Mammary epithelial cell (primary cell): ENCODE results near the gene CUL4A.

Experiments used
- EZH2 ChIP-seq: IDR thresholded peaks from 2 replicates; pipeline ENCODE4 v1.6.1; 2012; ENCODE audit warnings: low read length, inconsistent platforms, borderline replicate concordance
- TF ChIP-seq, protein P1 (sequence below), 2 donors: IDR thresholded peaks in 1 of 2; conservative IDR thresholded peaks in 1 of 2; 2 replicates each; pipeline ENCODE4 v1.5.1; 2011 to 2012; ENCODE audit warnings: inconsistent platforms in 2 of 2, low read length in 2 of 2, mild to moderate bottlenecking in 2 of 2, control low read depth in 1 of 2, low read depth in 1 of 2; ENCODE audit not compliant: insufficient read depth in 1 of 2; ENCODE audit errors: extremely low read depth in 1 of 2

DNA sequence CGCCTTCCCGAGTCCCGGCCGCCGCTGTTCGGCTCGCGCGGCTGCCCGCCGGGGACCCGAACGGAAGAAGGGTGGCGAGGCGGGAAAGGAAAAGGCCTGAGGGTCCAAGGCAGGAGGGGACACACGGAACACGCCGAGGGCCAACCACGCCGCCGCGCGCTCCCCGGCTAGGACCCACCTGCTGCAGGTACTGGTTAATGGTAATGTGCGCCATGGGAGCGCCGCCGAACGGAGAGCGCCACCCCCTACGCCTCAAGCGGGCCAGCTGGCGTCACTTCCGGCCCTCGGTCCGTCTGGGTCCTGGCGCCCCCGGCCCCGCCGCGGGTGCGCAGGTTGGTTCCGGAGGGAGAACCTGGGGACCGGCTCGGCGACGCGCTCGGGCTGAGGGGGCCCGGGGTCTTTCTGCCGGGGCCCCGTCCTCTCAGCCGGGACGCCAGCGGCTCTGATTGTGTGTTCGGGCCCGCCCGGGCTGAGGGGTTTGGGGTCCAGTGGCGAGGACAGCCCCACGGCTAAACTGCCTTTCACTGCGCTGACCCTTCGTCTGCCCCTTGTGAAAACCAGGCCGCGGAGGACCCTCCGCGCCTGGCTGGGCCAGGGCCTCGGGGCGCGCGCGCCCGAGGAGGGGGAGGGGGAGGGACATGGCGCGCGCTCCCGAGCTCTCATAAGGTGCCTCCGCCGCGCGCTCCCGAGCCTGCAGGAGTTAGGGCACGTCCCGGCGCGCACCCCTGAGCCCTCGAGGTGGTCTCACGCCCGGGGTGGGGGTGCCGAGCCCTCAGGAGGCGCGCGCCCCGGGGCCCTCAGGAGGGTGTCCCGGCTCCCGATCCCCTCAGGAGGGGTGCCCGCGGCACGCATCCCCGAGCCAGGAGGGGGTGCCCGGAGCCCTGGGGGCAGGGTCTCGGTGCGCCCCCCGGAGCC is 735 bp upstream of the CUL4A start, which contains the start of gene PCID2:
- TF ChIP-seq, protein P1, sequence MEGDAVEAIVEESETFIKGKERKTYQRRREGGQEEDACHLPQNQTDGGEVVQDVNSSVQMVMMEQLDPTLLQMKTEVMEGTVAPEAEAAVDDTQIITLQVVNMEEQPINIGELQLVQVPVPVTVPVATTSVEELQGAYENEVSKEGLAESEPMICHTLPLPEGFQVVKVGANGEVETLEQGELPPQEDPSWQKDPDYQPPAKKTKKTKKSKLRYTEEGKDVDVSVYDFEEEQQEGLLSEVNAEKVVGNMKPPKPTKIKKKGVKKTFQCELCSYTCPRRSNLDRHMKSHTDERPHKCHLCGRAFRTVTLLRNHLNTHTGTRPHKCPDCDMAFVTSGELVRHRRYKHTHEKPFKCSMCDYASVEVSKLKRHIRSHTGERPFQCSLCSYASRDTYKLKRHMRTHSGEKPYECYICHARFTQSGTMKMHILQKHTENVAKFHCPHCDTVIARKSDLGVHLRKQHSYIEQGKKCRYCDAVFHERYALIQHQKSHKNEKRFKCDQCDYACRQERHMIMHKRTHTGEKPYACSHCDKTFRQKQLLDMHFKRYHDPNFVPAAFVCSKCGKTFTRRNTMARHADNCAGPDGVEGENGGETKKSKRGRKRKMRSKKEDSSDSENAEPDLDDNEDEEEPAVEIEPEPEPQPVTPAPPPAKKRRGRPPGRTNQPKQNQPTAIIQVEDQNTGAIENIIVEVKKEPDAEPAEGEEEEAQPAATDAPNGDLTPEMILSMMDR (conservative IDR thresholded peaks at IDR 0.05 in 1 of 2, IDR thresholded peaks at IDR 0.05 in 1 of 2; ENCODE audit: extremely low read depth in 1 of 2, insufficient read depth in 1 of 2, low read depth in 1 of 2, low read length in 2 of 2), result peak in 1 of 2 donors; percentile 9
- TF ChIP-seq EZH2, result no peak
